Osteocyte (in vitro differentiated cells): ENCODE data around the gene PTGER1. TPM values are rescaled to one million over a fixed set of nuclear protein-coding genes. Genes with fewer than 3 reads are reported as not detected.
"Not testable (repeated sequence)": the region's sequence is repeated elsewhere in the genome, so short reads cannot be mapped to it uniquely, and the experiment has no call there.

Source experiments
- DNase-seq: peaks from one replicate; pipeline ENCODE4 v3.0.0; 2021; ENCODE audit warnings: mixed read lengths; ENCODE audit not compliant: unreplicated experiment; ENCODE audit errors: extremely low spot score
- H3K27ac Mint-ChIP-seq: one replicate; pipeline ENCODE4 v1.8.0; 2021; ENCODE audit warnings: mild to moderate bottlenecking, mixed read lengths; ENCODE audit not compliant: unreplicated experiment
- H3K27me3 Mint-ChIP-seq: one replicate; pipeline ENCODE4 v1.8.0; 2021; ENCODE audit warnings: mixed read lengths; ENCODE audit not compliant: unreplicated experiment
- H3K36me3 Mint-ChIP-seq: one replicate; pipeline ENCODE4 v1.8.0; 2021; ENCODE audit warnings: mixed read lengths; ENCODE audit not compliant: unreplicated experiment
- H3K4me1 Mint-ChIP-seq: one replicate; pipeline ENCODE4 v1.8.0; 2021; ENCODE audit warnings: mixed read lengths; ENCODE audit not compliant: unreplicated experiment
- H3K4me3 Mint-ChIP-seq: one replicate; pipeline ENCODE4 v1.8.0; 2021; ENCODE audit warnings: mild to moderate bottlenecking, moderate library complexity, mixed read lengths; ENCODE audit not compliant: unreplicated experiment
- H3K9me3 Mint-ChIP-seq: one replicate; pipeline ENCODE4 v1.8.0; 2021; ENCODE audit warnings: mixed read lengths; ENCODE audit not compliant: unreplicated experiment
- CTCF ChIP-seq: fragments of 200-600 bp; sonication (generic); IDR thresholded peaks from 2 replicates; pipeline ENCODE4 v1.5.0; 2021; ENCODE audit warnings: antibody characterized with exemption, mild to moderate bottlenecking, moderate library complexity
- total RNA-seq: library from RNA; stranded (reverse); gene quantifications from 2 replicates; pipeline ENCODE4 v1.2.1, GENCODE V29; 2021

PTGER1 gene
- total RNA-seq, 1 donor from 2014 or later: 1.0 TPM

GRCh38 chr19:14467816-14468215 is 7.3 kb downstream of the PTGER1 start:
- Mint-ChIP-seq H3K27ac (no peak overlapping the region), H3K9me3 (no peaks in the 10 kb centered on the region), H3K27me3 (no peaks in the 10 kb centered on the region), H3K4me3 (no peak overlapping the region), H3K4me1 (peaks cover 5% of the 10 kb centered on the region), H3K36me3 (peaks cover 21% of the 10 kb centered on the region)
- no peak for TF ChIP-seq CTCF
- DNase-seq: no peak

- Mint-ChIP-seq H3K36me3 (peaks cover 25% of the 10 kb centered on the region), H3K27ac (no peak overlapping the region), H3K27me3 (no peaks in the 10 kb centered on the region), H3K4me3 (no peak overlapping the region), H3K4me1 (peaks cover 5% of the 10 kb centered on the region), H3K9me3 (no peaks in the 10 kb centered on the region)
- DNase-seq: no peak
- no peak for TF ChIP-seq CTCF
Measured at GRCh38 chr19:14467391-14467790, 7.8 kb downstream of the PTGER1 start.

- no peak for DNase-seq
- Mint-ChIP-seq H3K4me3 (no peak overlapping the region), H3K27ac (no peak overlapping the region), H3K27me3 (no peaks in the 10 kb centered on the region), H3K36me3 (peaks cover 39% of the 10 kb centered on the region), H3K9me3 (no peaks in the 10 kb centered on the region), H3K4me1 (no peaks in the 10 kb centered on the region)
- no peak for TF ChIP-seq CTCF
Measured at GRCh38 chr19:14463747-14464146, 11.4 kb downstream of the PTGER1 start.

GRCh38 chr19:14462401-14462800 is 12.8 kb downstream of the PTGER1 start:
- peaks cover 45% of the 10 kb centered on the region for H3K36me3 Mint-ChIP-seq
- H3K9me3 Mint-ChIP-seq, DNase-seq, H3K4me1 Mint-ChIP-seq, H3K27ac Mint-ChIP-seq, H3K27me3 Mint-ChIP-seq, H3K4me3 Mint-ChIP-seq: not testable (repeated sequence)

- H3K36me3 Mint-ChIP-seq: peaks cover 47% of the 10 kb centered on the region
- H3K4me1 Mint-ChIP-seq: no peaks in the 10 kb centered on the region
- TF ChIP-seq CTCF: no peak
- no peaks in the 10 kb centered on the region for H3K9me3 Mint-ChIP-seq
- no peaks in the 10 kb centered on the region for H3K27me3 Mint-ChIP-seq
- H3K27ac Mint-ChIP-seq: no peak overlapping the region
- no peak for DNase-seq
- no peak overlapping the region for H3K4me3 Mint-ChIP-seq
Measured at GRCh38 chr19:14460935-14461334, 14.2 kb downstream of the PTGER1 start.

- Mint-ChIP-seq H3K4me3 (no peak overlapping the region), H3K4me1 (no peaks in the 10 kb centered on the region), H3K9me3 (no peaks in the 10 kb centered on the region), H3K27ac (no peak overlapping the region), H3K27me3 (no peaks in the 10 kb centered on the region), H3K36me3 (peaks cover 45% of the 10 kb centered on the region)
- TF ChIP-seq CTCF: no peak
- no peak for DNase-seq
Measured at GRCh38 chr19:14459703-14460102, 15.5 kb downstream of the PTGER1 start.

- not testable (repeated sequence) for H3K4me3 Mint-ChIP-seq
Measured at GRCh38 chr19:14452303-14452702, 22.9 kb downstream of the PTGER1 start.

More at GRCh38 chr19:14452303-14452702, 22.9 kb downstream of the PTGER1 start:
- H3K4me1 Mint-ChIP-seq, H3K9me3 Mint-ChIP-seq, DNase-seq, H3K27me3 Mint-ChIP-seq, H3K27ac Mint-ChIP-seq: not testable (repeated sequence)
- H3K36me3 Mint-ChIP-seq: peaks cover 37% of the 10 kb centered on the region
